HepG2 (cell line): ENCODE data around the gene PLA2G4F. TPM values are rescaled to one million over a fixed set of nuclear protein-coding genes. Genes with fewer than 3 reads are reported as not detected.

Experiments used
- ATAC-seq: fragments of 200-7000 bp; cut with Tn5 transposase; 3 replicates; pipeline ENCODE4 v1.9.1; 2020; ENCODE audit warnings: mild to moderate bottlenecking, moderate library complexity
- BruUV-seq: library from RNA; stranded (reverse); fragments of 400-500 nt; replicated peaks from 2 replicates; lab custom pipeline; 2021; lab: Mats Ljungman, UMichigan
- CTCF ChIA-PET: fragments of 300-600 bp; formaldehyde crosslinking; extraction: SDS; loops from one replicate; lab custom pipeline; 2021; ENCODE audit warnings: low total read pairs, inconsistent platforms, low intra/inter-chr PET ratio; lab: Yijun Ruan, JAX
- POLR2A ChIA-PET: fragments of 350-600 bp; sonication (Branson Sonifier 250); formaldehyde crosslinking; loops from one replicate; lab custom pipeline; 2020; ENCODE audit warnings: antibody characterized with exemption, inconsistent platforms; lab: Yijun Ruan, JAX
- DNase-seq: peaks from one replicate; pipeline ENCODE4 v3.0.0-alpha.2; 2015; ENCODE audit warnings: low spot score
- FAIRE-seq: peaks from 3 replicates; lab custom pipeline; 2011; peaks lifted over from hg19 to GRCh38; lab: Jason Lieb, UNC
- H2AFZ ChIP-seq: one replicate; pipeline ENCODE4 v1.6.1; 2011; ENCODE audit warnings: low read length, inconsistent platforms
- H3K27ac ChIP-seq: fragments of 300-600 bp; 3 replicates; pipeline ENCODE4 v1.8.0; 2011; ENCODE audit warnings: mixed run types, mild to moderate bottlenecking, mixed read lengths, low read length, inconsistent platforms; ENCODE audit not compliant: insufficient read depth; ENCODE audit errors: extremely low read length
- H3K27me3 ChIP-seq, 2 experiments: fragments of 200-600 bp in 1 of 2; 2 replicates in 1 of 2; 3 replicates in 1 of 2; pipeline versions ENCODE4 v1.6.0 to v1.8.0; 2011; ENCODE audit warnings: low read length in 2 of 2, mild to moderate bottlenecking in 2 of 2, moderate library complexity in 2 of 2, inconsistent platforms in 1 of 2; ENCODE audit not compliant: insufficient read depth in 2 of 2, control insufficient read depth in 1 of 2
- H3K36me3 ChIP-seq, 2 experiments: fragments of 200-600 bp in 1 of 2; replicated peaks in 1 of 2; 2 replicates in 1 of 2; 3 replicates in 1 of 2; pipeline versions ENCODE4 v1.5.1 to v1.8.0; 2011; ENCODE audit warnings: low read length in 2 of 2, inconsistent platforms in 1 of 2; ENCODE audit not compliant: insufficient read depth in 2 of 2, control insufficient read depth in 1 of 2
- H3K4me1 ChIP-seq: 2 replicates; pipeline ENCODE4 v1.5.1; 2012; ENCODE audit warnings: low read length, inconsistent platforms; ENCODE audit not compliant: insufficient read depth
- H3K4me2 ChIP-seq: 2 replicates; pipeline ENCODE4 v1.6.0; 2011; ENCODE audit warnings: low read depth, low read length, inconsistent platforms
- H3K4me3 ChIP-seq, 3 experiments: fragments of 200-600 bp in 1 of 3; sonication (generic), shearing (Covaris generic) in 1 of 3; replicated peaks in 1 of 3; 2 replicates each; pipeline ENCODE4 v1.5.1; 2011 to 2016; ENCODE audit warnings: low read length in 3 of 3, inconsistent platforms in 2 of 3, low read depth in 2 of 3, mild to moderate bottlenecking in 2 of 3, control low read depth in 1 of 3, mixed read lengths in 1 of 3; ENCODE audit not compliant: insufficient read depth in 1 of 3
- H3K79me2 ChIP-seq: one replicate; pipeline ENCODE4 v1.6.1; 2011; ENCODE audit warnings: low read length, inconsistent platforms; ENCODE audit not compliant: insufficient read depth
- H3K9ac ChIP-seq: 2 replicates; pipeline ENCODE4 v1.6.0; 2011; ENCODE audit warnings: mild to moderate bottlenecking, low read depth, low read length, inconsistent platforms; ENCODE audit not compliant: insufficient read depth
- H3K9me3 ChIP-seq: 2 replicates; pipeline ENCODE4 v1.5.1; 2012; ENCODE audit warnings: mild to moderate bottlenecking, low read length
- H4K20me1 ChIP-seq: 2 replicates; pipeline ENCODE4 v1.6.0; 2011; ENCODE audit warnings: inconsistent platforms, mild to moderate bottlenecking, low read length, moderate library complexity; ENCODE audit not compliant: insufficient read depth
- BRF2 ChIP-seq: sonication (generic); formaldehyde crosslinking; IDR thresholded peaks from 2 replicates; pipeline ENCODE4 v1.8.1; 2022; ENCODE audit warnings: mild to moderate bottlenecking, missing genetic modification reagents
- FOSL2 ChIP-seq: sonication (generic); formaldehyde crosslinking; IDR thresholded peaks from 2 replicates; pipeline ENCODE4 v1.4.0; 2020; ENCODE audit warnings: missing genetic modification reagents
- HIC2 ChIP-seq: sonication (generic); formaldehyde crosslinking; IDR thresholded peaks from 2 replicates; pipeline ENCODE4 v1.9.0; 2022; ENCODE audit warnings: low read depth, missing genetic modification reagents
- NCOA2 ChIP-seq: sonication (generic); formaldehyde crosslinking; IDR thresholded peaks from 2 replicates; pipeline ENCODE4 v1.8.0; 2022; ENCODE audit warnings: inconsistent platforms
- NFE2L2 ChIP-seq: fragments of 150-350 bp; IDR thresholded peaks from 2 replicates; pipeline ENCODE4 v1.6.1; 2014; ENCODE audit warnings: low read length
- RELA ChIP-seq: sonication (generic); formaldehyde crosslinking; IDR thresholded peaks from 2 replicates; pipeline ENCODE4 v1.4.0; 2020; ENCODE audit warnings: missing genetic modification reagents
- SP1 ChIP-seq, 2 experiments: fragments of 450-650 bp in 1 of 2; sonication (generic) in 1 of 2; formaldehyde crosslinking in 1 of 2; IDR thresholded peaks; 2 replicates each; pipeline versions ENCODE4 v1.4.0 to v1.6.1; 2016 to 2020; ENCODE audit warnings: missing genetic modification reagents in 1 of 2
- TERF1 ChIP-seq: sonication (generic); formaldehyde crosslinking; IDR thresholded peaks from 2 replicates; pipeline ENCODE4 v1.8.0; 2022; ENCODE audit warnings: mild to moderate bottlenecking, missing genetic modification reagents, moderate library complexity
- THAP8 ChIP-seq: sonication (generic); formaldehyde crosslinking; IDR thresholded peaks from 2 replicates; pipeline ENCODE4 v1.5.1; 2020; ENCODE audit warnings: missing genetic modification reagents, mild to moderate bottlenecking, borderline replicate concordance
- ZBTB38 ChIP-seq: sonication (generic); formaldehyde crosslinking; IDR thresholded peaks from 2 replicates; pipeline ENCODE4 v1.5.1; 2020; ENCODE audit warnings: mild to moderate bottlenecking, missing genetic modification reagents
- ZC3H13 ChIP-seq: sonication (generic); formaldehyde crosslinking; IDR thresholded peaks from 2 replicates; pipeline ENCODE4 v1.8.1; 2023; ENCODE audit warnings: mild to moderate bottlenecking, missing genetic modification reagents, moderate library complexity
- ZFYVE20 ChIP-seq: sonication (generic); formaldehyde crosslinking; IDR thresholded peaks from 2 replicates; pipeline ENCODE4 v1.8.0; 2023; ENCODE audit warnings: low read depth, mild to moderate bottlenecking, moderate library complexity, missing genetic modification reagents, borderline replicate concordance
- ZKSCAN5 ChIP-seq: sonication (generic); formaldehyde crosslinking; IDR thresholded peaks from 2 replicates; pipeline ENCODE4 v1.5.1; 2020; ENCODE audit warnings: mild to moderate bottlenecking, missing genetic modification reagents
- ZNF430 ChIP-seq: sonication (generic); formaldehyde crosslinking; IDR thresholded peaks from 2 replicates; pipeline ENCODE4 v1.9.0; 2021; ENCODE audit warnings: mild to moderate bottlenecking, missing genetic modification reagents
- WGBS: methylation state at CpG from one replicate; pipeline ENCODE4 v1.1.6; 2017; ENCODE audit warnings: low lambda C conversion rate; 5-methylcytosine and 5-hydroxymethylcytosine counted together
- in situ Hi-C: cut with HindIII; loops from 2 replicates; pipeline ENCODE4 v1.10.0; 2017; ENCODE audit warnings: low pct_unique_long_range_greater_than_20kb; ENCODE audit not compliant: extremely low pct_ligation_motif_present
- intact Hi-C: fragments of 100-400 bp; cut with micrococcal nuclease; formaldehyde crosslinking; loops from one replicate; pipeline ENCODE4 v1.10.0; 2022; ENCODE audit not compliant: unreplicated experiment
- polyA plus RNA-seq, 8 experiments: library from polyadenylated mRNA; depleted of rRNA in 3 of 8; stranded (reverse) in 7 of 8; unstranded in 1 of 8; fragments of >200 nt; fragmentation: Illumina TruSeq in 4 of 8; extraction: Trizol in 4 of 8; gene quantifications; 2 replicates each; pipeline versions ENCODE4 v1.2.1 to v1.2.3, GENCODE V29; 2011 to 2016; ENCODE audit warnings: low read depth in 4 of 8, missing spikeins in 1 of 8, mixed read lengths in 1 of 8; ENCODE audit not compliant: insufficient read depth in 1 of 8
- total RNA-seq, 5 experiments: library from RNA; depleted of rRNA; stranded (reverse); fragments of >200 nt; fragmentation: Illumina TruSeq; extraction: Trizol; gene quantifications; 2 replicates each; pipeline ENCODE4 v1.2.3, GENCODE V29; 2016; ENCODE audit warnings: low read depth in 1 of 5
- TF ChIP-seq, protein P1 (sequence below): sonication (generic); formaldehyde crosslinking; IDR thresholded peaks from 2 replicates; pipeline ENCODE4 v1.5.0; 2020; ENCODE audit warnings: mild to moderate bottlenecking, missing genetic modification reagents, borderline replicate concordance

Gene PLA2G4F
- total and polyA plus RNA-seq, 2 of the 13 experiments (the other 11 are each of a cell fraction or from before 2014, with no cell fraction given): 0.07 TPM; not detected in 1

DNA sequence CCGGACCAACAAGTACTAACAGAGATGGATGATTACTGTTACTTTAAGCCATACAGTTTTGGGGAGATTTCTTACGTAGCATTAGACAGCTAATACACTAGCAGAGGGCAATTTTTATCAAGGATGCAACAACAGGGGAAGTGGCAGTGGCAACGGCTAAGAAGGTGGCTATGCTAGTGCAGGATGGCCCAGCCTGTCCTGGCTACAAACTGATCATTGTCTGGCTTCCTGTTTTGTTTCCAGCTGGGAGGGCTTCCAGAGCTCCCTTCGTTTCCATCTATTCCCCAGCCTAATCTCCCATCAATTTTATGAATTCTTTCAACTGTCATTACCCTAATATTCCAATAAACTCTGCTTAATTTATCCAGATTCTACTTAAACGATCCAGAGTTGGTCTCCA lies 16.0 kb upstream of the PLA2G4F start (continued):
- TF ChIP-seq ZC3H13 (CRISPR knock-in tag) (no peak), RELA (CRISPR knock-in tag) (no peak), SP1 (IDR thresholded peaks at IDR 0.05) (no peak), SP1 (CRISPR knock-in tag; IDR thresholded peaks at IDR 0.05) (no peak)

- H3K4me1 ChIP-seq: no peaks in the 10 kb centered on the region
- H2AFZ ChIP-seq: no peak overlapping the region
- H3K4me3 ChIP-seq: no peak overlapping the region
- ChIA-PET CTCF (no interaction called here), POLR2A (no interaction called here)
- no peak overlapping the region for H3K27ac ChIP-seq
- H3K9ac ChIP-seq: no peak overlapping the region
- no peak for DNase-seq
- no peaks in the 10 kb centered on the region for H3K79me2 ChIP-seq
- TF ChIP-seq NCOA2 (CRISPR knock-in tag) (no peak), ZNF430 (CRISPR knock-in tag) (no peak), TERF1 (no peak), ZBTB38 (CRISPR knock-in tag) (no peak), THAP8 (CRISPR knock-in tag) (no peak), FOSL2 (CRISPR knock-in tag) (no peak), ZKSCAN5 (CRISPR knock-in tag) (no peak), BRF2 (CRISPR knock-in tag) (no peak), HIC2 (no peak), ZFYVE20 (CRISPR knock-in tag) (no peak), NFE2L2 (no peak)
- TF ChIP-seq, protein P1, sequence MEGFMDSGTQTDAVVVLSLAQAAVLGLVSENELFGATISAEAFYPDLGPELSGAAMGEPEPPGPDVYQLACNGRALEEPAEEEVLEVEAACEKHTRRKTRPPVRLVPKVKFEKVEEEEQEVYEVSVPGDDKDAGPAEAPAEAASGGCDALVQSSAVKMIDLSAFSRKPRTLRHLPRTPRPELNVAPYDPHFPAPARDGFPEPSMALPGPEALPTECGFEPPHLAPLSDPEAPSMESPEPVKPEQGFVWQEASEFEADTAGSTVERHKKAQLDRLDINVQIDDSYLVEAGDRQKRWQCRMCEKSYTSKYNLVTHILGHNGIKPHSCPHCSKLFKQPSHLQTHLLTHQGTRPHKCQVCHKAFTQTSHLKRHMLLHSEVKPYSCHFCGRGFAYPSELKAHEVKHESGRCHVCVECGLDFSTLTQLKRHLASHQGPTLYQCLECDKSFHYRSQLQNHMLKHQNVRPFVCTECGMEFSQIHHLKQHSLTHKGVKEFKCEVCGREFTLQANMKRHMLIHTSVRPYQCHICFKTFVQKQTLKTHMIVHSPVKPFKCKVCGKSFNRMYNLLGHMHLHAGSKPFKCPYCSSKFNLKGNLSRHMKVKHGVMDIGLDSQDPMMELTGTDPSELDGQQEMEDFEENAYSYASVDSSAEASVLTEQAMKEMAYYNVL (CRISPR knock-in tag): no peak
- FAIRE-seq: no peak
- 100% methylated on average over 1 of the region's 1 CpG for WGBS
- H3K4me2 ChIP-seq: no peak overlapping the region
- no peak for ATAC-seq
- no peaks in the 10 kb centered on the region for H4K20me1 ChIP-seq
- no peaks in the 10 kb centered on the region for H3K9me3 ChIP-seq
- in situ Hi-C loops: no loop called here
- peaks cover 21 to 57% of the 10 kb centered on the region in 2 experiments for H3K36me3 ChIP-seq
- H3K27me3 ChIP-seq: no peaks in the 10 kb centered on the region
- intact Hi-C loops: no loop called here
- BruUV-seq: no TSS peak
Measured at GRCh38 chr15:42171795-42172194, 15.4 kb upstream of the PLA2G4F start.
